ENCODE data around the gene MYL12B.

GRCh38 chr18:3219241-3219630 is 42.7 kb upstream of the MYL12B start:
- TF ChIP-seq ZNF274 (IDR thresholded peaks at IDR 0.05; ENCODE audit: low read depth, low read length) (no peak), YY1 (IDR thresholded peaks at IDR 0.05; ENCODE audit: insufficient read depth, insufficient read length) (no peak)
